RKO (cell line): ENCODE measurements around the gene TMPRSS3.

Source experiments
- DNase-seq: peaks from one replicate; pipeline ENCODE4 v3.0.0-alpha.2; 2016; ENCODE audit warnings: low spot score

The TMPRSS3 gene

GRCh38 chr21:42370894-42371654, 24.8 kb downstream of the TMPRSS3 start:
- DNase-seq = no peak

- no peak for DNase-seq
Observed at GRCh38 chr21:42369821-42370220, 26.0 kb downstream of the TMPRSS3 start.

GRCh38 chr21:42367367-42368165, 28.3 kb downstream of the TMPRSS3 start:
- DNase-seq = no peak

- peak; percentile 30 for DNase-seq
Observed at GRCh38 chr21:42366292-42367010, 29.4 kb downstream of the TMPRSS3 start, which contains the start of gene TFF1. Gene TFF1 (minus strand): TSS chr21:42366535. CDS start chr21:42366495, 40 bp downstream.

- DNase-seq = no peak
Observed at GRCh38 chr21:42365770-42366169, 30.1 kb downstream of the TMPRSS3 start.

GRCh38 chr21:42364304-42364865, 31.5 kb downstream of the TMPRSS3 start:
- no peak for DNase-seq

GRCh38 chr21:42363312-42363711, 32.5 kb downstream of the TMPRSS3 start:
- DNase-seq = no peak

- no peak for DNase-seq
Observed at GRCh38 chr21:42362700-42363099, 33.2 kb downstream of the TMPRSS3 start.

GRCh38 chr21:42362198-42362597, 33.7 kb downstream of the TMPRSS3 start:
- no peak for DNase-seq

GRCh38 chr21:42361286-42361685, 34.6 kb downstream of the TMPRSS3 start:
- no peak for DNase-seq

- DNase-seq = no peak
Observed at GRCh38 chr21:42360317-42360716, 35.5 kb downstream of the TMPRSS3 start.

GRCh38 chr21:42358937-42359336, 36.9 kb downstream of the TMPRSS3 start:
- no peak for DNase-seq

GRCh38 chr21:42358261-42358660, 37.6 kb downstream of the TMPRSS3 start:
- DNase-seq = no peak

- DNase-seq = no peak
Observed at GRCh38 chr21:42357307-42357706, 38.5 kb downstream of the TMPRSS3 start.

- no peak for DNase-seq
Observed at GRCh38 chr21:42356650-42357049, 39.2 kb downstream of the TMPRSS3 start.

- DNase-seq = no peak
Observed at GRCh38 chr21:42356046-42356445, 39.8 kb downstream of the TMPRSS3 start.

GRCh38 chr21:42353623-42354022, 42.2 kb downstream of the TMPRSS3 start:
- DNase-seq = no peak

- DNase-seq = no peak
Observed at GRCh38 chr21:42352441-42353095, 43.3 kb downstream of the TMPRSS3 start.

- DNase-seq = no peak
Observed at GRCh38 chr21:42351626-42352440, 44.0 kb downstream of the TMPRSS3 start.

GRCh38 chr21:42350927-42351426, 44.9 kb downstream of the TMPRSS3 start, which contains the start of gene TFF2:
Gene TFF2 (minus strand): TSS chr21:42350994. CDS start chr21:42350957, 37 bp downstream.
- no peak for DNase-seq
